HG03095 (cell line): ENCODE measurements around the gene LRCOL1.

Source experiments
- ATAC-seq: cut with Tn5 transposase; IDR thresholded peaks from one replicate; pipeline ENCODE4 v1.9.1; 2021; ENCODE audit warnings: moderate library complexity; ENCODE audit not compliant: unreplicated experiment

The LRCOL1 gene

DNA sequence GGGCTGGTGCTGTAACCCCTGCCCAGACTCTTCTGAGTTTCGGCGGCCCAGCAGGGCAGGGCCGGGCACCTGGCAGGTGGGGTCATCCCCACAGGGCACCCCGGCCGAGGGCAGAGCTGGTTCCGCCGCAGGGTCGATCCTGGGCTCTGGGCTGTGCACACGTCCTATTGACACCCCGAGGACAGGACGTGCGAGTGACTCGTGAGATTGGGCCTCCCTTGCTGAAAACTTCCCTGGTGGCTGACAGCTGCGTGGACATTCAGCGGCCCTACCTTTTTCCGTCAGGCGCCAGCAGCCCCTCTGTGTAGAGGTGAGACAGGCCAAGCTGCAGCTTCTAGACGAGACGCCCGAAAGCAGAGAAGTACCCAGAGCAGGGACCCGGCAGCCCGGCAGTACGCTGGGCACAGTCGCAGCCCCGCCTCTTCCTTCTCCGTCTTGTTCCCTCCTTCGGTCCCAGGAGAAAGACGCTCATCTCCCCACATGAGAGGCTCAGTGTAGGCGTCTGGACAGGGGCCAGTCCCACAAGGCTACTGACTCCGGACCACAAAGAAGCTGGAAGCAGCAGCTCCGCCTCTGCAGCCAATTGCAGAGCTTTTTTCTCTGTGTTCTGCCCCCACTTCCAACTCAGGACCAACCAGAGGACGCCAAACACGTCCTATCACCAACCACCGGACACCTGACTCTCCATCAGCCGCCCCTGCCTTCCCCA is at the start of gene LRCOL1:
TSS of gene LRCOL1 (minus strand) at position 532 of the 709 bp plus-strand sequence. CDS start 4,331 bp downstream, outside the sequence.
- no peak for ATAC-seq

DNA sequence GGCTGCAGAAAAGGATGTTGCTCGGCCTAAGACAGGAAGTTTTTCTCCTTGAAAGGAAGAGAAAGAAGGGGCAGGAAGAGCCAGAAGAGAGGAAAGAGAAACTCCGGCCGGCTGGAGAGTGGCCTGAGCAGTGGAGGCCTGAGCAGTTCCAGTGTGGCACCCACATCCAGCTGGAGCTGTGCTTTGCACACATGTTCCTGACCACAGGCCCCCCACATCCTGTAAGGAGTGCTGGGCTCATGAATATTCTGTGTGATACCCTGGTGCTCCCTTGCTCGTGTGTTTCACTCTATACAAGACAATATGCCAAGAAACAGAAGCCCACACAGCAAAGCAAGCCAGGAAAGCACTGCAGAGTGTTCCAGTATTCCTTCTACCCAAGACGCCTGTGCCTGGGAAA is 49.7 kb upstream of the LRCOL1 start:
- no peak for ATAC-seq

DNA sequence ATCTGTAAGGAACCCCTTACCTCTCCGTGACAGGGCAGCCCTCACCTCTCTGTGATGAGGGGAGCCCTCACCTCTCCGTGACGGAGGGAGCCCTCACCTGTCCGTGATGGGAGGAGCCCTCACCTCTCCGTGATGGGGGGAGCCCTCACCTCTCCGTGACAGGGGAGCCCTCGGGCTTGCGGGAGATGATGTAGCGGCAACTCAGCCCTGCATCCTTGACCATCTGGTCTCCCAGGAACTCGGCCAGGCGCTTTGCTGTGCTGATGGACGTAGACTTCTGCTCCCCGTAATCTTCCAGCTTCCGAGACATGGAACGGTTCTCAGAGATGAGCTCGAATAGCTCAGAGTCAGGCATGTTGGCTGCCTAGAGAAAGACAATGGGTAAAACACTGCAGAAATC is 48.8 kb upstream of the LRCOL1 start:
- ATAC-seq, result no peak

DNA sequence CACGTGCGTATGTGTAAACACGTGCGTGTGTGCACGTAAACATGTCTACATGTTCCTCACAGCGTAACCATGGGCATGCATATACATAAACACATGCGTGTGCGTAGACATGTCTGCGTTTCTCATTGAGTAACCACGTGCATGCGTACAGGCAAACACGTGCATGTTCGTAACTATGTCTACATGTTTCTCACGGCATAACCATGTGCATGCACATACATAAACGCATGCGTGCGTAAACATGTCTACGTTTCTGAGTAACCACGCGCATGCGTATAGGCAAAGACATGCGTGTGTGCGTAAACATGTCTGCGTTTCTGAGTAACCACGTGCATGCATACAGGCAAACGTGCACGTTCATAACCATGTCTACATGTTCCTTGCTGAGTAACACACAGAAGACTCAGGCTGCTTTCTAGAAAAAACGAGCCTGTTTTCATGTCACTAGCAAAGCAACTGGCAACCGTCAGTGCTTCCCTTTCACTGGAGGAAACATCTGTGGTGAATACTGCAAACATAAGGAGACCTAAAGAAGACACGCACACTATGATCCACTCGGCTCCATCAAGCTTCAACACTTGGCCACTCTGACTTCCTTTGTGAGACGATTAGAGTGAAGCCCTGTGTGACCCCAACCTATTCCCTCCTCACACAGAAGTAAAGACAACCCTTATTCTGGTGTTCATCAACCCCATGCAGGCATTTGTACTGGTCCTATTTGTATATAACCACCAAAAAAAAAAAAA is 47.9 kb upstream of the LRCOL1 start:
- ATAC-seq, result no peak

DNA sequence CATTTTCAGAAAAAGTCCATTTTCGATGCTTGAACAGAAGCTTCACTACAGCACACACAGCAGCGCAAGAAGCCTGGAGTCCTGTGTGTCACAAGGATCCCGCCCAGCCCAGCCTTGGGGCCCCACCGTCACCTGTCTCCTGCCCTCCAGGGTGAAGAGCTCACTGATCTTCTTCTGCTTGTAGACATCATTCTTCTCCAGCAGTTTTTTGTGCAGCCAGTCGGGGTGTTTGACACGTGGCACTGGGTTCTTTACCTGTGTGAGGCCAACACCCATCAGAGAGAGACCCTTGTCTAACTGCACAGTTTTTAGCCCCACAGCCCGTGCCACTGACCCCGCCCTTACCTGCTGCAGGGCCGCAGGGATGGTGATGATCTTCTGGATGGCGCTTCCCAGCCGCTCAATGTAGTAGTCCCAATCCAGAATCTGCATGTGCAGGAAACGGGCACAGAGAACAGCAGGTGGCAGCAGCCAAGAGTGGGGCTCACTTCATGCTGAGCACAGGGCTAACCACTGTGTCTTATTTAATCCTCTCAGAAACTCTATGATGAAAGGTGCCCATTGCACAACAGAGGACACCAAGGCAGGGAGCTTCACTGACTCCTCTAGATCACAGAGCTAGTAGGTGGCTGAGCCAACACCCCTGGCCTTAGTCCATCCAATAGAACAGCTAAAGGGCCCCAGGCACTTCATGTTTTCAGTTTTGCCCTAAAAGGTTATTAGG is 46.8 kb upstream of the LRCOL1 start:
- ATAC-seq, result no peak

DNA sequence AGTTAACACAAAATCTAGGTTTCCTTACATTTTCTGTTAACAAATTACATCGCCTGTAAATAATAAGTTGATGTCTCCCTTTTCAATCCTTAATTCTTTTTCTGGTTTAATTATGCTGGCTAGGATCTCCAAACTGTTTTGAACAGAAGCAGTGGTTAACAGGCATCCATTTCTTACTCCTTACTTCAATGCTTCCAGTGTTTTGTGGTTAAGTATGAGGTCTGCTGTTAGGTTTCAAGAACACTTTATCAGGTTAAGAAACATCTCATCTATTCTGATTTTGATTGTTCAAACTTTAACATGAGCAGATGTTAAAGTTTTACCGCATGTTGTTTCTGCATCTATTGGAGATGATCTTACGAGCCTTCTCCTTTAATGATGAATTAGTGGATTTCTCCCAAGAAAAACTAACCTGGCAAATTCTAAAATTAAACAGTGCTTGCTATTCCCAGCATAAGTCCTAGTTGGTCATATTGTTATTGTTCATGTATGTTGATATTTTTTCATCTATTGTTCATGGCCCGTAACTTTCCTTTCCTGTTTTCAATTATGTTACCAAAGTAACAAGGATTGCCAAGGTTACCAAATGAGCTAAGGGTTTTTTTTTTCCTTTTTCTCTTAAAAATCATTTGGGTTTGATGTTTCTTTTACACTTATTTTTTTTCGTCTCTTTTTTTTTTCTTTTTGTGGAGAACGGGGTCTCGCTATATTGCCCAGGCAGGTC is 43.3 kb upstream of the LRCOL1 start:
- ATAC-seq, result no peak

DNA sequence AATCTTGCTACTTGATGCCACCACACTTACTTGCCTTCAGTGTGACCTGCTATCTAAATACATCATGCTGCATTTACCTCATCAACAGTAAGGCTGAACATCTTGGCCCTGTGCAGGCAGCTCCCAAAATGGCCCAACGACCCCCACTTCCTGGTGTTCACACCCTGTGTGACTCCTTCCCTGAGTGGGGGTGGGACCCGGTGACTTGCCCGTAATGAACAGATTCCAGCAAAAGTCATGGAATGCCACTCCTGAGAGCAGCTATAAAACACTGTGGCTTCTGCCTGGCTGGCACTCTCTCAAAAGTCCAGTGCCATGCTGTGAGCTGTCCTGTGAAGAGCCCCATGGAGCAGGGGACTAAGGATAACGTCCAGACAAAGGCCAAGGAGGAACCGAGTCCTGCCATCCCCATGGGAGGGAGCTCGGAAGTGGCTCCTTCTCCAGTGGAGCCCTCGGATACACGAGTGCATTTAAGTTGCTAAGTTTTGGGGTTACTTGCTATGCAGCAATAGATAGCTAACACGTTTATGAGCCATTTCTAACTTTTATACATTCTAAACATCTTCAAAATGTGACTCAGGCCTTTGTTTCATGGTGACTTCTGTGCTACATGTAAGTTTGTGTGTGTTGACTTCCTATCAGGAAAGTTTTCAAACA is 41.2 kb upstream of the LRCOL1 start:
- no peak for ATAC-seq

DNA sequence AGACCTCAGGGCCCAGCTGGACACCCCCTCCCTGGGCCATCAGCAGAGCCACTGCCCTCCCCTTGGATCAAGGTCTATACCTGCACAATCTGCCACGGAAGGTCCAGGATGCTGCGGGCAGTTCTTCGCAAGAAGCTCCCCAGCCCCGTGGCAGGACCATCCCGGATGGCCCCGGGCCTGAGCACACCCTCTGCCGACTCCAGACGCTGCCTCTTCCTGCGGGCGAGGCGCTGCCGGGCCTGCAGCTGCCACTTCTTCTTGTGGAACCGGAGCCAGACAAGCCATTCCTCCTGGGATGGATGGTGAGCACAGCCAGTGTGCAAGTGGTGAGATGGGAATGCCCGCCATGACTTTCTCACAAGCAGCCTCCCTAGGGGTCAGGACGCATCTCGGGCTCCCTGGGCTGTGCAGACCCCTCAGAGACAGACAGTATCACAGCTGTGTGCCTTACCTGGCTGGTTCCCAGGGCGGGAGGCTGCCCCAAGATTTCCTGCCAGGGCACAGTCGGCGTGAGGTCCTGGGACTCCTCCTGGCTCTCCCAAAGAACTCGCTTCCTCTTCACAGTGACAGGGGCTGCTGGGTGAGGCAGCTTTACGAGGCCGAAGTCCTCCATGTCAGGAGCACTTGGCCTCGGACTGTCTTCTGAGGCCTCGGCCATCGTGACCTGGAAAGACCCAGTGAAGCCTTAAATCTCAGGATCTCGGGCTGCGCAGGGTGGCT is 39.0 kb upstream of the LRCOL1 start:
- ATAC-seq, result no peak

DNA sequence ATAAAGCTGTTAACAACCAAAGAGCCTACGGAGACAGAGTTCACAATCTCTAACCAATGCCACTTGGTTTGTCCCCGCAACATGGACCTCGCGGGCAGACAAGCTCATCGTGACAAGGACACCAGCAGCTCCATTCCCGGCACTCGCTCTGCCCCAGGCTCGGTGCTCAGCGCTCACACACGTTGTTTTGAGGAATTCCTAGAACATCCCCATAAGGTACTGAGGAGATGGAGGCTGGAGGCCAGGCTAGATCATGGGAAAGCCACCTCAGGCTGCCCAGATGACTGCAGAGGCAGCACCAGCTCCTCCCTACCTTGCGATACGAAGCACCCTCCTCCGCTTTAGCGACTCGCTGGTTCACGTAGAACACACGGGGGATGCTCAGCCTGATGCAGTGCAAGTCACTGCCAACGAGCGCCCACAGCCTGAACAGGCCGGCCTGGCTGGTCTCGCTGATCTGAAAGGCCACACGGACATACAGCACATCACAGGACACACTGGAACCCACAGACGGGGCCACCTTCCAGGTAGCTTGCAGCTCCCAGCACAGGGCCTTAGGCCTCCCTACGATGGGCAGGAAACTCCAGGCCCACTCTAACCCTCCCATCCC is 38.3 kb upstream of the LRCOL1 start:
- no peak for ATAC-seq

DNA sequence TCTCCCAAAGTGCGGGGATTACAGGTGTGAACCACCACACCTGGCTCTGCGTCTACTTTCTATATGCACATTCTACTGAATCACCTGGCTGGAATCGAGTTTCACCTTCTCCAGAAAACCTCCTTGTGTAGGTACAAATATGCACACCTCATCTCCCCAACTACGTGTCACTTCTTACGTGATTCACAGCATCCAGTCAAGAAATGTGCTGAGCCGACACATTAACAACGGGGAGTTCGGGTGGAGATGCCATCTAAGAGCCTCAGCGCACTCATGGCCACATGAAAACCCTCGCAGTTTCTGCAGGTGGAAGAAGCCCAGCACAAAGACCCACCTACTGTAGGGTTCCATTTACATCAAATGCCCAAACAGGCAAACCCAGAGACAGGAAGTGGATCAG is 37.5 kb upstream of the LRCOL1 start:
- no peak for ATAC-seq

DNA sequence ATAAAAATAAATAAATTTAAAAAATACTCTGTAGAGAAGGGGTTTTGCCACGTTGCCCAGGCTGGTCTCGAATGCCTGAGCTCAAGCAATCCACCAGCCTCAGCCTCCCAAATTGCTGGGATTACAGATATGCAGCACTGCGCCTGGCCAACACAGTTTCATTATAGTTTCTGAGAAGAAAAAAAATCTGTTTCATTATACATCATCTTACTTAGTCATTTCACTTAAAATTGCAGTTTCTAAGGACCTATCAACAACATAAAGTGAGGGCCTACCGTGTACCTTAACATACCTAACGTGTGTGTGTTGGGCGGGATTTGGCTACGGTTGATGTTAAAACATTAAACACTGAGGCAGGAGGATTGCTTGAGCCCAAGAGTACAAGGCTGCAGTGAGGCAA is 36.5 kb upstream of the LRCOL1 start:
- no peak for ATAC-seq

DNA sequence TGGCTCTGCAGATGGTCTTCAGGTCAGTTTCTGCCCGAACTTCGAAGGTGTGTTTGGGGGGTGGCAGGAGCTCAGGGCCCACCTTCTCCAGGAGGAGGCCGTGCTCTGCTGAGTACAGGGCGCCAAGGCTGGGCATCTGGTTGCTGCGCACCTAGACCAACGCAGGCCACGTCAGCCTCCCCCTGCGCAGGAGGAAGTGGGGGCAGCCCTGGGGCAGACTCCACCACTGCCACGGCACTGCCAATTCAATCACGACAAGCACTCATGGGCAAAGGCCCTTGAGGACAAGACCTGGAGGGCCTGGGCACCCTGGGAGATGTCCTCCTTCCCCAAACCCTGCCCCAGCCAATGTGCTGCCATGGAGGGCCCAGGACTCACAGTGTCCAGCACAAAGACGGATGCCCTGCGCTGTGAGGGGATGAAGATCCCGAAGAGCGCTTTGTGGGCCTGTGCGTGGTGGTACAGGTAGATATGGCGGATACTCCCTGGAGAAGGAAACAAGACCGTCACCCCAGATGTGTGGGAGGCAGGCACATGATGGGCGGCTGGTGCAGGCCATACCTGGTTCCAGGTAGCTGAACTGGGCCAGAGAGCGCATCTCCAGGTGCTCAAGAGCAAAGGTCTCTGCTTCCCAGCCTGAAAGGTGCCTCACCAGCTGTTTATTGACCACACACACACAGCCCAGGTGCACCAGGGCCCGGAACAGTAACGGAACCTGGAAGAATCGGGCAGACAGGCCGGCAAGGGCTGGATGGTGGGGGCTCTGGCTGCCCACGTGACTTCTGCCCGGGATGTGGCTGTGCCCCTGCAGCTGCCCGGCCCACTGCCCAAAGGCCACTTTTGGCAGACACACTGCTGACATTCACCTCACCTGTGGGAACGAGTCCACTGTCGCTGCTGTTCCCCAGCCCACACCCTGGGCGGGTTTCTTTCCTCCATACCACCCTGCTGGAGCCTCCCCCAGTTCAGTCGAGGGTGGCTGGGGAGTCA is 32.8 kb upstream of the LRCOL1 start:
- ATAC-seq, result no peak

DNA sequence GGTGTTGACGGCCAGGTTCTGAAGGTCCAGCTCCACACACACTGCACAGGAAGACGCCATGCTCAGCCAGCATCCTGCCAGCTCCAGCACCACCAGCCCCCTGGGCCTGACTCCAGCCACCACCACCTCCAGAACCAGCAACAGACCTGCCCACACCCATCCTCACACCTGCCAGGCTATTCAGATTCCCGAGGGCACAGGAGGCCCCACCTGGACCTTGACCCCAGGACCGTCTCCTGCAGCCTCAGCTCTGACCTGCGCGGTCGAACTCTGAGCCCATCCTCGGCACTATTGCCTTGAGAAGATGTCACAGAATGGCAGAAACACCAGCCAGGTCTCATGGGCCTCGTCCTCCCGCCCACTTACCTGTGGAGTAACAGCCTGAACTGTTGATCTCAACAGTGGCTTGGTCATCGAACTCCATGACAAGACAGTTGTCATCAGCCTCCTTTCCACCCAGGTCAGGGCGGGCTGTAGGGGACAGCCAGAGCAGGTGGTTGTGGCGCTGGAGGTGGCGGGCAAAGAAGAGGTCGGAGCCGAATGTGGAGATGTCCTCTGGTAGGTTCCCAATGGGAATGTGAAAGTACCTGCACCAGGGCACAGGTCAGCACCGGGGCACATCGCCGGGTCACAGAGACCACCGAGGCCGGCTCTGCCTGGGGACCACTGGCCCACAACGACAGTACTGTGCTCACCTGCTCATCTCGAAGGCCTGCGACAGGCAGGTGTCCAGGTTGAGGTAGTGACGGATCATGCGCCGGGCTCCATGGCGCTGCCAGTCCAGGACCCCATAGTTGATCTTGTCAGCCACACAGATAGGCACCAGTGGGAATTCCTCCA is 31.6 kb upstream of the LRCOL1 start:
- no peak for ATAC-seq

DNA sequence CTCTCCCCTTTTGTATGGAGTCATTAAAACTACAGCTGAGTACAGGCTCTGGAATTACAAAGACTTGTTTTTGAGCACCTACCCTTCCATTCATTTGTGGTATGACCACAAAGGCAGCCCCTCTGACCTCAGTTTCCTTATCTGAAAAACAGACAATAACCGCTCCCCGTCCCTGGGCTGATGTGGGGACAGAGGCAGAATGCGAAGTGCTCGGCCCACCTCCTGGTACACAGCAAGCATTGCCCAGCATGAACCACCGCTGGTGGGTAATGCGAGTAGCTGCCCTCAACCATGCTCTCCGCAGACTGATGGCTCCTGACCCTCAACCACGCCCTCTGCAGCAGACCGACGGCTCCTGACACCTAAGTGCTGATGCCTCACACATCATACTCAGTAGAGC is 30.6 kb upstream of the LRCOL1 start:
- ATAC-seq, result no peak

DNA sequence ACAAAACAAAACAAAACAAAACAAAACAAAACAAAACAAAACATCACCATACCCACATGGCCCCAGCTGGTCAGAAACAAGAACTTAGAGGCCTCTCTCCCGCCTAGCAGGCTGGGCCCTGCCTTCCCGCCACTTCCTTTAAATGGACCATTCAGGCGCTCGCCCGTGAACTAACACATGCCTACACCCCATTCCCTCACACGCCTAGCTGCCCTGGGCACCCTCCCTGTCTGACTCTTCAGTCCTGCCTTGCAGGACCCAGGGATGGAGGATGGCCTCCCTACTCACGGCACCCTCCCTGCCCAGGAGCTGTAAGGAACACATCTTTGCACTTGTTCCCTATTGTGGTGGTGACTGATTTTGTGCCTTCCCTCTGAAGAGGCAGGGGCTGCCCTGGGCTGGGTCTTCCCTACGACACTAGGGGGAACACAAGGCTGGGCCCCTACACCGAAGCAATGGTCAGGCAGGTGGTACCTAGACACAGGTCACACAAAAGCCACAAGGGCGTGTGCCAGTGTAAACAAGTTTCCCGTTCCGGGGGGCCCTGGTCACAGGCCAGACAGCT is 29.7 kb upstream of the LRCOL1 start:
- ATAC-seq, result no peak

DNA sequence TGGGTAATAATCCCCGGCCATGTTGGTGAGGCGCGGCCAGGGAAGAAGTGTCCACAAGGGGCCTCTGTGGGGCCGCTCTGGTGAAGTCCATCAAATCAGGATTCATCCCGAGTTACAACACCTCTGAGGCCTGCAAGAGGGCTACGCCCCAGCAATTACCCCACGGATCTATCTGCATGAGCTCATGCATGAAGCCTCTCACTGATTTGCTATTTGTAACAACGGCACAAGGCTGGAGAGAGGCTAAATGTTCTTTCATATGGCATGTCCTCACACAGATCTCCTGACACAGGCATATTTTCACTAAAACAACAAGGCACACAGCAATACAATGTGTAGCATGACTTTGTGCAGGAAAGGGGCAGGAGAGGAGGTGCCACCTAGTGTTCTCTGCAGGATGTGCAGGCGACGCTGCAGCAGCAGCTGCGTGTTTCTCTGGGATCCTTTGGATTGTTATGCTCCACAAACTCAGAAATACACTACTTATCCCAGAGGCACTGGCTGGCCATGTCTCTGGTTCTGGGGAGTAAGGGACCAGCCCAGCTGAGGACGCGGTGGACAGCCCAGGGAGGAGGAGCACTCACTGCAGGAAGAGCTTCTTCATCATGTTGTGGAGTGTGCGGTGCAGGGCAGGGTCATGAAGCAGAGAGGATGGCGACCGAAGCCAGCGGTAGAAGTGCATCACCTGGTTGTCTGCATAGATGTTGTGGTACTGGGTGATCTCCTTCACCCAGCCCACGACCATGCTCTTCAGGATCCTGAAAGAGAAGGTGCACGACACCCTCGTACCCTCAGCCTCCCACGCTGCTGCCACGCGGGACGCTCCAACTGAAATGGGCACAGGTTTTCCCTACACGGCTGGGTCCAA is 28.4 kb upstream of the LRCOL1 start:
- no peak for ATAC-seq
